Activated CD8-positive, alpha-beta T cell treated with anti-CD3 and anti-CD28 coated beads for 36 hours (primary cell): ENCODE data around the gene CTTNBP2. TPM values are rescaled to one million over a fixed set of nuclear protein-coding genes. Genes with fewer than 3 reads are reported as not detected.

Experiments
- ATAC-seq: fragments of 200-7000 bp; cut with Tn5 transposase; one replicate; pipeline ENCODE4 v1.10.0; 2021; ENCODE audit warnings: mild to moderate bottlenecking, moderate library complexity
- CTCF ChIA-PET: fragments of 350-600 bp; sonication (Branson Sonifier 250); formaldehyde crosslinking; loops from one replicate; lab custom pipeline; 2021; ENCODE audit warnings: antibody characterized with exemption; lab: Charles Lee
- POLR2A ChIA-PET: fragments of 350-600 bp; sonication (Branson Sonifier 250); formaldehyde crosslinking; loops from one replicate; lab custom pipeline; 2021; ENCODE audit warnings: antibody characterized with exemption; lab: Charles Lee
- DNase-seq: peaks from one replicate; pipeline ENCODE4 v3.0.0-alpha.2; 2020
- H3K27ac Mint-ChIP-seq: one replicate; pipeline ENCODE4 v1.8.0; 2021; ENCODE audit warnings: mild to moderate bottlenecking, mixed read lengths
- H3K27me3 Mint-ChIP-seq: one replicate; pipeline ENCODE4 v1.8.0; 2021; ENCODE audit warnings: mixed read lengths
- H3K36me3 Mint-ChIP-seq: one replicate; pipeline ENCODE4 v1.8.0; 2021; ENCODE audit warnings: low read depth, mixed read lengths
- H3K4me1 Mint-ChIP-seq: one replicate; pipeline ENCODE4 v1.8.0; 2021; ENCODE audit warnings: low read depth, mixed read lengths
- H3K4me3 Mint-ChIP-seq: one replicate; pipeline ENCODE4 v1.8.0; 2021; ENCODE audit warnings: mild to moderate bottlenecking, moderate library complexity, mixed read lengths
- H3K9me3 Mint-ChIP-seq: one replicate; pipeline ENCODE4 v1.8.0; 2021; ENCODE audit warnings: mixed read lengths
- intact Hi-C: fragments of 100-400 bp; cut with micrococcal nuclease; formaldehyde crosslinking; loops from one replicate; pipeline ENCODE4 v1.10.0; 2022
- total RNA-seq, 2 experiments: library from RNA; stranded (reverse); gene quantifications; one replicate each; pipeline ENCODE4 v1.2.3, GENCODE V29; 2021
- TF ChIP-seq, protein P1 (sequence below): fragments of 200-600 bp; IDR thresholded peaks from one replicate; pipeline ENCODE4 v1.8.0; 2022; ENCODE audit warnings: antibody characterized with exemption, mild to moderate bottlenecking

The CTTNBP2 gene
- total RNA-seq, 2 experiments from 2014 or later, result not detected

DNA sequence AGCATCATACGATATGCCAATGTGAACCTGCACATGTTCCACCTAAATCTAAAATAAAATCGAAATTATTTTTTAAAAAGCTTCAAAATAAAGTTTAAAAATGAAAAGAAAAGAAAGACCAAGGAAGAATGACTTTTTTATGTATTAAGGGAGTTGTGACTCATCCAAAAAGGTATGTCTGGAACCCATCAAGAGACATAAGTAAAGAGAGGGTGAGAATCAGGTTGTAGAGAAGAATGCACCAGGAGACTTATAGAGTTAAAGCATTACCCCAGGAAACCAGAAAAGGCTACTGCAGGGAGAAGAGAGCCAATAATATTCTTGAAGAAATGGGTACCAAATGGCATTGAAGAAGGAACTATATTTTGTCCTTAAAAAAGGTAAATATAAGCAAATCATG is 69.8 kb downstream of the CTTNBP2 start:
- H3K4me3 Mint-ChIP-seq, result no peak overlapping the region
- no peak overlapping the region for H3K27ac Mint-ChIP-seq
- no peak for ATAC-seq
- TF ChIP-seq, protein P1, sequence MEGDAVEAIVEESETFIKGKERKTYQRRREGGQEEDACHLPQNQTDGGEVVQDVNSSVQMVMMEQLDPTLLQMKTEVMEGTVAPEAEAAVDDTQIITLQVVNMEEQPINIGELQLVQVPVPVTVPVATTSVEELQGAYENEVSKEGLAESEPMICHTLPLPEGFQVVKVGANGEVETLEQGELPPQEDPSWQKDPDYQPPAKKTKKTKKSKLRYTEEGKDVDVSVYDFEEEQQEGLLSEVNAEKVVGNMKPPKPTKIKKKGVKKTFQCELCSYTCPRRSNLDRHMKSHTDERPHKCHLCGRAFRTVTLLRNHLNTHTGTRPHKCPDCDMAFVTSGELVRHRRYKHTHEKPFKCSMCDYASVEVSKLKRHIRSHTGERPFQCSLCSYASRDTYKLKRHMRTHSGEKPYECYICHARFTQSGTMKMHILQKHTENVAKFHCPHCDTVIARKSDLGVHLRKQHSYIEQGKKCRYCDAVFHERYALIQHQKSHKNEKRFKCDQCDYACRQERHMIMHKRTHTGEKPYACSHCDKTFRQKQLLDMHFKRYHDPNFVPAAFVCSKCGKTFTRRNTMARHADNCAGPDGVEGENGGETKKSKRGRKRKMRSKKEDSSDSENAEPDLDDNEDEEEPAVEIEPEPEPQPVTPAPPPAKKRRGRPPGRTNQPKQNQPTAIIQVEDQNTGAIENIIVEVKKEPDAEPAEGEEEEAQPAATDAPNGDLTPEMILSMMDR, result no peak
- ChIA-PET POLR2A (no interaction called here), CTCF (no interaction called here)
- H3K9me3 Mint-ChIP-seq, result no peaks in the 10 kb centered on the region
- intact Hi-C loops, result no loop called here
- H3K27me3 Mint-ChIP-seq, result peaks cover 3% of the 10 kb centered on the region
- no peaks in the 10 kb centered on the region for H3K4me1 Mint-ChIP-seq
- no peaks in the 10 kb centered on the region for H3K36me3 Mint-ChIP-seq
- no peak for DNase-seq

DNA sequence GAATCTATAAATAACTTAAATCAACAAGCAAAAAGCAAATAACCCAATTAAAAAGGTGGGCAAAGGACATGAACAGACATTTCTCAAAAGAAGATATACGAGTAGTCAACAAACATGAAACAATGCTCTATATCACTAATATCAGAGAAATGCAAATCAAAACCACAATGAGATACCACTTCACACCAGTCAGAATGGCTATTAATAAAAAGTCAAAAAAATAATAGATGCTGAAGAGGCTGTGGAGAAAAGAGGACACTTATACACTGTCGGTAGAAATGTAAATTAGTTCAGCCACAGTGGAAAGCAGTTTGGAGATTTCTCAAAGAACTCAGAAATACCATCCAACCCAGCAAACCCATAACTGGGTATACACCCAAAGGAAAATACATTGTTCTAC is 70.6 kb downstream of the CTTNBP2 start:
- Mint-ChIP-seq H3K4me1 (no peaks in the 10 kb centered on the region), H3K4me3 (no peak overlapping the region), H3K9me3 (no peaks in the 10 kb centered on the region), H3K36me3 (no peaks in the 10 kb centered on the region), H3K27ac (no peak overlapping the region), H3K27me3 (peaks cover 3% of the 10 kb centered on the region)
- CTCF ChIA-PET, result no interaction called here
- intact Hi-C loops, result no loop called here
- TF ChIP-seq, protein P1, result no peak
- DNase-seq (no peak), ATAC-seq (no peak)
- POLR2A ChIA-PET, result no interaction called here

DNA sequence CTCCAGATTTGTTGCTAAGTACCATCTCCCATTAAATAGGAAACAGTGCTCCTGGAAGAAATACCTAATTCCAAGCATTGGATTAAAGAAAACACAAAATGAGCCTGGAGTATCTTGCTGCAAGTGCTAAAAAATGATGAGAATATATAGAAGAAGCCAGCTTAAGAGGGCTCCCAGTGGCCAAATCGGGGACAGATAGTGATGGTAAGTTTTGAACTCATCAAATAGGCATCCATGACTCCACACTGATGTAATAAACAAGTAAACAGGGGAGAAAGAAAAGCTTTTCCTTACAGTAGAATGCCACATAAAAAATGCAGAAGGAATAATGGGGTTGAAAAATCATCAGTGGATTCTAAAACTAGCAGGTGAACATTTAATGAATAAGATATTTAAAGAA is 72.4 kb downstream of the CTTNBP2 start:
- ChIA-PET POLR2A (no interaction called here), CTCF (no interaction called here)
- Mint-ChIP-seq H3K36me3 (no peaks in the 10 kb centered on the region), H3K9me3 (no peaks in the 10 kb centered on the region), H3K27ac (no peak overlapping the region), H3K27me3 (peaks cover 4% of the 10 kb centered on the region), H3K4me3 (no peak overlapping the region), H3K4me1 (no peaks in the 10 kb centered on the region)
- TF ChIP-seq, protein P1, result no peak
- DNase-seq, result no peak
- intact Hi-C loops, result no loop called here
- no peak for ATAC-seq

DNA sequence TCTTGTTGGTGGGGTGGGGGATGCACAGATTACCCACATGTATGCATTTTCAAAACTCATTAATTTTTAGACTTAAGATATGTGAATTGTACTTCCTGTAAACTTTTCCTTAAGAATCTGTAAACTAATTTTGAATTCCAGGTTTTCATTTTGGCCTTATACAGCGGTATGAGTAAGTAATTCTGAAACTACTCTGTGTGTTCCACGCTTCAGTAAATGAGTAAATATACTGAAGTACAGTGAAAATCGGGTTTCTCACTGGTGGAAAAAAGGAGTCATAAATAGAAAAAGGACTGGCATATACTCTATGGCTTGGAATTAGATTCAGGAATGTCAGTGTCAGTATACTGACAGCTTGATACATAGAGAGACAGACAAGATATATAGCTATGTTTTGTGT is 72.8 kb downstream of the CTTNBP2 start:
- Mint-ChIP-seq H3K4me1 (no peaks in the 10 kb centered on the region), H3K27me3 (peaks cover 5% of the 10 kb centered on the region), H3K9me3 (no peaks in the 10 kb centered on the region), H3K4me3 (no peak overlapping the region), H3K27ac (no peak overlapping the region), H3K36me3 (no peaks in the 10 kb centered on the region)
- intact Hi-C loops, result no loop called here
- ATAC-seq (no peak), DNase-seq (no peak)
- TF ChIP-seq, protein P1, result no peak
- ChIA-PET POLR2A (no interaction called here), CTCF (no interaction called here)

DNA sequence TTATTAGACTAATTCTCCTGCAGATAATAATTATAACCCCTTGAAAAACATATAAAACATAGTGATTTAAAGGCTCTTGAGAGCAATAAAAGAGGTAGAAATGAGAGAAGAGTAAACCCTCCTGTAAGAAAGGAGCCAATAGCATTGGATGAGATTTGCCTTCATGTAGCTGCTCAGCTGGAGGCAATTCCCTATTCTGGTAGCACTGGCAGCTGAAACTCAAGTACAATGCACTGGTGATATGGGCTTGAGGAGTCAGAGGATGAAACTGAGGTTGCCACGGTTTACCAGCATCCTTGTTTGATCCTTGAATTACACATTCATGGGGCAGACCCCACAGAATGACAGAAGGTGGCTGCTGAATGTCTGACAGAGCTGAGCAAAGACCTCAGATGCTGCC is 76.4 kb downstream of the CTTNBP2 start:
- H3K9me3 Mint-ChIP-seq, result no peaks in the 10 kb centered on the region
- no peaks in the 10 kb centered on the region for H3K4me1 Mint-ChIP-seq
- ChIA-PET CTCF (interaction anchor here (0.6 kb wide), 1 partner anchor 694 kb away, joined by 3 read pairs; no protein-coding TSS in a partner anchor), POLR2A (no interaction called here)
- TF ChIP-seq, protein P1, result no peak
- no peaks in the 10 kb centered on the region for H3K36me3 Mint-ChIP-seq
- no peak for ATAC-seq
- DNase-seq, result no peak
- no peak overlapping the region for H3K27ac Mint-ChIP-seq
- peaks cover 7% of the 10 kb centered on the region for H3K27me3 Mint-ChIP-seq
- intact Hi-C loops, result no loop called here
- no peak overlapping the region for H3K4me3 Mint-ChIP-seq
